Heart left ventricle (tissue), 16 donors: ENCODE results near the gene CDH23. TPM values are rescaled to one million over a fixed set of nuclear protein-coding genes. Genes with fewer than 3 reads are reported as not detected.

ENCODE experiments used
- ATAC-seq, 4 donors: fragments of 200-7000 bp; cut with Tn5 transposase; one replicate each; pipeline ENCODE4 v1.9.1; 2020 to 2022; ENCODE audit warnings: moderate library complexity in 4 of 4, mild to moderate bottlenecking in 3 of 4, moderate number of reproducible peaks in 1 of 4
- DNase-seq, 5 donors: peaks; one replicate each; pipeline ENCODE4 v3.0.0-alpha.2; 2020
- H3K27ac ChIP-seq, 12 donors: fragments of 200-600 bp; sonication (generic) in 4 of 12; one replicate each; pipeline versions ENCODE4 v1.5.0 to v1.8.0; 2016 to 2022; ENCODE audit warnings: mild to moderate bottlenecking in 2 of 12
- H3K27me3 ChIP-seq, 9 donors: fragments of 200-600 bp; sonication (generic) in 2 of 9; one replicate each; pipeline versions ENCODE4 v1.5.1 to v1.8.0; 2016 to 2022; ENCODE audit warnings: mild to moderate bottlenecking in 3 of 9
- H3K36me3 ChIP-seq, 9 donors: fragments of 200-600 bp; sonication (generic) in 2 of 9; one replicate each; pipeline versions ENCODE4 v1.5.0 to v1.8.0; 2018 to 2022; ENCODE audit warnings: mild to moderate bottlenecking in 2 of 9
- H3K4me1 ChIP-seq, 12 donors: fragments of 200-600 bp; sonication (generic) in 4 of 12; one replicate each; pipeline versions ENCODE4 v1.5.0 to v1.8.0; 2016 to 2022; ENCODE audit warnings: mild to moderate bottlenecking in 3 of 12
- H3K4me3 ChIP-seq, 12 donors: fragments of 200-600 bp; sonication (generic) in 4 of 12; one replicate each; pipeline versions ENCODE4 v1.5.0 to v1.8.0; 2017 to 2022; ENCODE audit warnings: mild to moderate bottlenecking in 9 of 12, moderate library complexity in 4 of 12
- H3K9me3 ChIP-seq, 12 donors: fragments of 200-600 bp; sonication (generic) in 4 of 12; one replicate each; pipeline versions ENCODE4 v1.5.0 to v1.8.0; 2016 to 2022; ENCODE audit warnings: mild to moderate bottlenecking in 1 of 12
- CTCF ChIP-seq, 12 donors: fragments of 200-600 bp; sonication (generic) in 4 of 12; IDR thresholded peaks; one replicate each; pipeline versions ENCODE4 v1.5.0 to v1.8.0; 2018 to 2022; ENCODE audit warnings: antibody characterized with exemption in 12 of 12, mild to moderate bottlenecking in 5 of 12
- POLR2A ChIP-seq, 2 donors: fragments of 450-650 bp; IDR thresholded peaks; one replicate each; pipeline ENCODE4 v1.6.1; 2017; ENCODE audit warnings: antibody characterized with exemption in 2 of 2, mild to moderate bottlenecking in 2 of 2, moderate library complexity in 2 of 2
- WGBS, 4 donors: extraction: QIAGEN DNeasy Blood & Tissue Kit in 2 of 4; methylation state at CpG; one replicate each; pipeline versions ENCODE4 v1.1.5 to v1.1.7; 2013 to 2018; 5-methylcytosine and 5-hydroxymethylcytosine counted together
- intact Hi-C, 10 donors: fragments of 100-400 bp; cut with DNase I; formaldehyde crosslinking; loops; one replicate each; pipeline versions ENCODE4 v1.11.1 to v1.14.2; 2022
- polyA plus RNA-seq, 2 donors: library from polyadenylated mRNA; stranded (reverse); fragments of 200-250 nt; gene quantifications; one replicate each; pipeline ENCODE4 v1.2.3, GENCODE V29; 2013
- total RNA-seq, 9 donors: library from RNA; depleted of rRNA in 2 of 9; stranded (reverse); fragments of >200 nt in 2 of 9; fragmentation: NEBNext Ultra II Directional in 3 of 9; extraction: Animal tissue kit (Norgen Biotek cat#: 25700) in 3 of 9; gene quantifications; one replicate each; pipeline versions ENCODE4 v1.1.0 to v1.2.4, GENCODE V29; 2016 to 2023
- donor health status: ischemic (EF 13 %, LVEDD 7.1; RV severe dilation, severe dysfunction).
- donor health status: healthy with polysubstance abuse.
- donor health status: DM: no; HTN: yes; CAD: no.
- donor health status: DM: no; HTN: no; CAD: no.
- donor health status: ischemic (EF 25% LVEDD 6.9; RV normal size, moderate dysfunction).
- donor health status: ischemic (EF 25% LVEDD 5.7; RV mildly dilated, moderate dysfunction).
- donor health status: healthy.
- donor health status: DM: yes; HTN: yes; CAD: no.
- donor health status: ischemic (EF 35%, LVEDD 5.7; RV mildly dilated, moderate dysfunction).
- donor health status: nonischemic (EF 11% LVEDD 7.7; RV severe dilation, severe dysfunction).
- donor health status: DM: yes; HTN: yes; CAD: no.
- donor health status: PGD.
- donor health status: ischemic (EF 29% LVEDD 5.4; RV normal size, mild dysfunction).
- donor health status: nonischemic (EF 23%, LVEDD 6.1; RV moderate dilation, normal function).

The CDH23 gene
- total and polyA plus RNA-seq, 11 donors = 1.2 to 8.6 (median 3.9) TPM

DNA sequence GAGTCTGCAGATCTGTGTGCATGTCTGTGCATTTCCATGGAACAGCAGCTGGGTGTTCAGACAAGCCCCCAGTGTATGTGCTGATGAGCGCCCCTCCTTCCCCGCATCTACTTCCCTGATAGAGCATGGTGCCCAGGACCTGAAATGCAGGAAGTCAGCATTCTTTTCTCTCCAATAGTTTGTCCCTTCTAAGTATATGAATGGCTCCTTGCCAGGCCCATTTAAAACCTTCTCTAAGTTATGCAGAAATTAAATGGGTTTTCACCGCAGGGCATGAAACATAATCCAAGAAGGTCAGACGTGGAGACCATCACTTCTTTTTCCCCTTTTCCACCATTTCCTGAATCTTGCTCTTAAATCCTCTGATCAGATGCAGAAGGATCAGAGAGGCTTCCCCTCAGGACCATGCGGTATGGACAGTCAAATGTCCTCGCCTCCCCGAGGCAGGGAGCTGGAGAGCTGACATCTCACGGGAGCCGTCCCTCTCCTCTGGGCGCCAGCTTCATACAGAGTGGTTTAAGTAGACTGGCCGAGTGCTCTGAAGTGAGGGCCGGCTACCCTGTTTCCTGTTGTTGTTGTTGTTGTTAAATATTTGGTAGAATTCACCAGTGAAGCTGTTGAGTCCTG, 167.6 kb downstream of the CDH23 start:
- 62 to 69% (median 67%) methylated on average over 12 of the region's 12 CpGs for WGBS, 4 donors

GRCh38 chr10:71565284-71566000, 168.7 kb downstream of the CDH23 start:
- peaks cover 0 to 4% (median 0%) of the 10 kb centered on the region in 9 donors for H3K27me3 ChIP-seq
- intact Hi-C loops = loop anchor here in 6 of 10 donors (5.0 to 10.0 kb wide), 7 partner anchors 42 to 248 kb away; partner anchors contain the start of genes CDH23 (in 1 of the 6) and SLC29A3 (in 1 of the 6)
- H3K27ac ChIP-seq = no peak overlapping the region
- H3K4me3 ChIP-seq = no peak overlapping the region
- no peak for ATAC-seq
- DNase-seq = no peak
- H3K9me3 ChIP-seq = no peaks in the 10 kb centered on the region
- no peaks in the 10 kb centered on the region for H3K36me3 ChIP-seq
- TF ChIP-seq CTCF (IDR thresholded peaks at IDR 0.05) (no peak), POLR2A (IDR thresholded peaks at IDR 0.05) (no peak)
- 77 to 87% (median 80%) methylated on average over 2 of the region's 2 CpGs for WGBS, 4 donors
- peaks cover 0 to 2% (median 0%) of the 10 kb centered on the region in 12 donors for H3K4me1 ChIP-seq

More for the DNA sequence above, 167.6 kb downstream of the CDH23 start:
- intact Hi-C loops = loop anchor here in 1 of 10 donors (10.0 kb wide), 1 partner anchor 140 kb away; no protein-coding TSS in a partner anchor
- Histone ChIP-seq H3K27ac (no peak overlapping the region), H3K9me3 (no peaks in the 10 kb centered on the region), H3K4me3 (no peak overlapping the region), H3K4me1 (peaks cover 0 to 2% (median 0%) of the 10 kb centered on the region in 12 donors), H3K36me3 (no peaks in the 10 kb centered on the region), H3K27me3 (peaks cover 0 to 4% (median 0%) of the 10 kb centered on the region in 9 donors)
- no peak for TF ChIP-seq POLR2A (IDR thresholded peaks at IDR 0.05)
- no peak for TF ChIP-seq CTCF (IDR thresholded peaks at IDR 0.05)
- ATAC-seq (no peak), DNase-seq (no peak)

- ATAC-seq (no peak), DNase-seq (no peak)
- no peak overlapping the region for H3K27ac ChIP-seq
- no peaks in the 10 kb centered on the region for H3K9me3 ChIP-seq
- no peak overlapping the region for H3K4me3 ChIP-seq
- H3K36me3 ChIP-seq = no peaks in the 10 kb centered on the region
- peaks cover 0 to 4% (median 0%) of the 10 kb centered on the region in 9 donors for H3K27me3 ChIP-seq
- H3K4me1 ChIP-seq = peaks cover 0 to 2% (median 0%) of the 10 kb centered on the region in 12 donors
- intact Hi-C loops = loop anchor here in 6 of 10 donors (5.0 to 10.0 kb wide), 7 partner anchors 40 to 250 kb away; partner anchors contain the start of genes CDH23 (in 1 of the 6) and SLC29A3 (in 1 of the 6)
- TF ChIP-seq POLR2A (IDR thresholded peaks at IDR 0.05) = no peak
- TF ChIP-seq CTCF (IDR thresholded peaks at IDR 0.05) = no peak
- WGBS, 4 donors = 94 to 97% (median 95%) methylated on average over 5 of the region's 5 CpGs
Measured at GRCh38 chr10:71567006-71567405, 170.3 kb downstream of the CDH23 start.
